Epidermal melanocyte (primary cell): ENCODE results near the gene RPL10.
A peak's percentile ranks its signal among the peaks of the same experiment; 100 is the strongest.
"Not testable (repeated sequence)": the region's sequence is repeated elsewhere in the genome, so short reads cannot be mapped to it uniquely, and the experiment has no call there.

Experiments used
- DNase-seq: peaks from one replicate; pipeline ENCODE4 v3.0.0; 2011; ENCODE audit warnings: low spot score; ENCODE audit not compliant: insufficient read length

Gene RPL10

GRCh38 chrX:154378059-154378798 lies 19.9 kb upstream of the RPL10 start:
- DNase-seq = peak; percentile 71

GRCh38 chrX:154378799-154379568 lies 19.2 kb upstream of the RPL10 start, which contains the start of gene EMD:
Gene EMD, plus strand, starts transcription at chrX:154379295. Its CDS starts 190 bp downstream, at chrX:154379485.
- peak; percentile 67 for DNase-seq

- no peak for DNase-seq
Observed at GRCh38 chrX:154379569-154379951, 18.6 kb upstream of the RPL10 start.

GRCh38 chrX:154380153-154380552 lies 18.0 kb upstream of the RPL10 start:
- no peak for DNase-seq

GRCh38 chrX:154380787-154381186 lies 17.4 kb upstream of the RPL10 start:
- DNase-seq = no peak

- no peak for DNase-seq
Observed at GRCh38 chrX:154381271-154381670, 16.9 kb upstream of the RPL10 start.

GRCh38 chrX:154382483-154383069 lies 15.6 kb upstream of the RPL10 start:
- no peak for DNase-seq

- DNase-seq = no peak
Observed at GRCh38 chrX:154383359-154384283, 14.6 kb upstream of the RPL10 start.

GRCh38 chrX:154384284-154384892 lies 13.8 kb upstream of the RPL10 start:
- DNase-seq = no peak

GRCh38 chrX:154388094-154388493 lies 10.1 kb upstream of the RPL10 start:
- not testable (repeated sequence) for DNase-seq

GRCh38 chrX:154388649-154389048 lies 9.5 kb upstream of the RPL10 start:
- DNase-seq = not testable (repeated sequence)

GRCh38 chrX:154389812-154390747 lies 8.1 kb upstream of the RPL10 start:
- not testable (repeated sequence) for DNase-seq

GRCh38 chrX:154396363-154396762 lies 1.8 kb upstream of the RPL10 start:
- not testable (repeated sequence) for DNase-seq

GRCh38 chrX:154396973-154397887 lies 947 bp upstream of the RPL10 start:
- peak; percentile 29 for DNase-seq

GRCh38 chrX:154398668-154399526 lies 720 bp downstream of the RPL10 start:
- DNase-seq = peak; percentile 28

- DNase-seq = no peak
Observed at GRCh38 chrX:154399527-154400368, 1.6 kb downstream of the RPL10 start.

- DNase-seq = not testable (repeated sequence)
Observed at GRCh38 chrX:154400369-154400817, 2.2 kb downstream of the RPL10 start.
